ENCODE data around the gene RND1. TPM values are rescaled to one million over a fixed set of nuclear protein-coding genes. Genes with fewer than 3 reads are reported as not detected.

RND1 gene
- total and polyA plus RNA-seq, 2 of the 13 experiments (the other 11 are each of a cell fraction or from before 2014, with no cell fraction given): 1.8 to 1.9 TPM

- TF ChIP-seq, protein P1, sequence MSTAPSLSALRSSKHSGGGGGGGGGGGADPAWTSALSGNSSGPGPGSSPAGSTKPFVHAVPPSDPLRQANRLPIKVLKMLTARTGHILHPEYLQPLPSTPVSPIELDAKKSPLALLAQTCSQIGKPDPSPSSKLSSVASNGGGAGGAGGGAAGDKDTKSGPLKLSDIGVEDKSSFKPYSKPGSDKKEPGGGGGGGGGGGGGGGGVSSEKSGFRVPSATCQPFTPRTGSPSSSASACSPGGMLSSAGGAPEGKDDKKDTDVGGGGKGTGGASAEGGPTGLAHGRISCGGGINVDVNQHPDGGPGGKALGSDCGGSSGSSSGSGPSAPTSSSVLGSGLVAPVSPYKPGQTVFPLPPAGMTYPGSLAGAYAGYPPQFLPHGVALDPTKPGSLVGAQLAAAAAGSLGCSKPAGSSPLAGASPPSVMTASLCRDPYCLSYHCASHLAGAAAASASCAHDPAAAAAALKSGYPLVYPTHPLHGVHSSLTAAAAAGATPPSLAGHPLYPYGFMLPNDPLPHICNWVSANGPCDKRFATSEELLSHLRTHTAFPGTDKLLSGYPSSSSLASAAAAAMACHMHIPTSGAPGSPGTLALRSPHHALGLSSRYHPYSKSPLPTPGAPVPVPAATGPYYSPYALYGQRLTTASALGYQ (CRISPR knock-in tag; IDR thresholded peaks at IDR 0.05): peak; percentile 98
- TF ChIP-seq FIP1L1 (IDR thresholded peaks at IDR 0.05; ENCODE audit: borderline replicate concordance, insufficient read depth, low read depth, low read length) (no peak), GTF2F1 (IDR thresholded peaks at IDR 0.05; ENCODE audit: low read length) (no peak), PREB (CRISPR knock-in tag; IDR thresholded peaks at IDR 0.05) (no peak), NBN (conservative IDR thresholded peaks at IDR 0.05) (no peak), SCMH1 (CRISPR knock-in tag; IDR thresholded peaks at IDR 0.05; ENCODE audit: borderline replicate concordance) (no peak), BRF2 (CRISPR knock-in tag; IDR thresholded peaks at IDR 0.05) (no peak), SRSF1 (optimal IDR thresholded peaks at IDR 0.05; ENCODE audit: low read depth, low read length) (no peak), ZNF446 (CRISPR knock-in tag; IDR thresholded peaks at IDR 0.05) (no peak), PCBP1 (IDR thresholded peaks at IDR 0.05; ENCODE audit: borderline replicate concordance, low read depth, low read length) (no peak), ATF4 (CRISPR knock-in tag; IDR thresholded peaks at IDR 0.05) (peak in 1 of 2 experiments; percentile 74; a peak in 2 of 4 replicates), ZNF30 (CRISPR knock-in tag; IDR thresholded peaks at IDR 0.05) (no peak), ZNF350 (CRISPR knock-in tag; IDR thresholded peaks at IDR 0.05; ENCODE audit: borderline replicate concordance, low read depth) (no peak), ZNF773 (CRISPR knock-in tag; IDR thresholded peaks at IDR 0.05; ENCODE audit: borderline replicate concordance) (no peak), ETV6 (CRISPR knock-in tag; conservative IDR thresholded peaks at IDR 0.05) (no peak), ZNF143 (CRISPR knock-in tag; IDR thresholded peaks at IDR 0.05) (no peak)
- TF ChIP-seq, protein P2, sequence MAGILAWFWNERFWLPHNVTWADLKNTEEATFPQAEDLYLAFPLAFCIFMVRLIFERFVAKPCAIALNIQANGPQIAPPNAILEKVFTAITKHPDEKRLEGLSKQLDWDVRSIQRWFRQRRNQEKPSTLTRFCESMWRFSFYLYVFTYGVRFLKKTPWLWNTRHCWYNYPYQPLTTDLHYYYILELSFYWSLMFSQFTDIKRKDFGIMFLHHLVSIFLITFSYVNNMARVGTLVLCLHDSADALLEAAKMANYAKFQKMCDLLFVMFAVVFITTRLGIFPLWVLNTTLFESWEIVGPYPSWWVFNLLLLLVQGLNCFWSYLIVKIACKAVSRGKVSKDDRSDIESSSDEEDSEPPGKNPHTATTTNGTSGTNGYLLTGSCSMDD (CRISPR knock-in tag; IDR thresholded peaks at IDR 0.05): no peak
- TF ChIP-seq, protein P3, sequence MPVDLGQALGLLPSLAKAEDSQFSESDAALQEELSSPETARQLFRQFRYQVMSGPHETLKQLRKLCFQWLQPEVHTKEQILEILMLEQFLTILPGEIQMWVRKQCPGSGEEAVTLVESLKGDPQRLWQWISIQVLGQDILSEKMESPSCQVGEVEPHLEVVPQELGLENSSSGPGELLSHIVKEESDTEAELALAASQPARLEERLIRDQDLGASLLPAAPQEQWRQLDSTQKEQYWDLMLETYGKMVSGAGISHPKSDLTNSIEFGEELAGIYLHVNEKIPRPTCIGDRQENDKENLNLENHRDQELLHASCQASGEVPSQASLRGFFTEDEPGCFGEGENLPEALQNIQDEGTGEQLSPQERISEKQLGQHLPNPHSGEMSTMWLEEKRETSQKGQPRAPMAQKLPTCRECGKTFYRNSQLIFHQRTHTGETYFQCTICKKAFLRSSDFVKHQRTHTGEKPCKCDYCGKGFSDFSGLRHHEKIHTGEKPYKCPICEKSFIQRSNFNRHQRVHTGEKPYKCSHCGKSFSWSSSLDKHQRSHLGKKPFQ (CRISPR knock-in tag; IDR thresholded peaks at IDR 0.05; ENCODE audit: insufficient replicate concordance): no peak
- TF ChIP-seq, protein P4, sequence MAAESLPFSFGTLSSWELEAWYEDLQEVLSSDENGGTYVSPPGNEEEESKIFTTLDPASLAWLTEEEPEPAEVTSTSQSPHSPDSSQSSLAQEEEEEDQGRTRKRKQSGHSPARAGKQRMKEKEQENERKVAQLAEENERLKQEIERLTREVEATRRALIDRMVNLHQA (CRISPR knock-in tag; IDR thresholded peaks at IDR 0.05): no peak
- TF ChIP-seq, protein P5, sequence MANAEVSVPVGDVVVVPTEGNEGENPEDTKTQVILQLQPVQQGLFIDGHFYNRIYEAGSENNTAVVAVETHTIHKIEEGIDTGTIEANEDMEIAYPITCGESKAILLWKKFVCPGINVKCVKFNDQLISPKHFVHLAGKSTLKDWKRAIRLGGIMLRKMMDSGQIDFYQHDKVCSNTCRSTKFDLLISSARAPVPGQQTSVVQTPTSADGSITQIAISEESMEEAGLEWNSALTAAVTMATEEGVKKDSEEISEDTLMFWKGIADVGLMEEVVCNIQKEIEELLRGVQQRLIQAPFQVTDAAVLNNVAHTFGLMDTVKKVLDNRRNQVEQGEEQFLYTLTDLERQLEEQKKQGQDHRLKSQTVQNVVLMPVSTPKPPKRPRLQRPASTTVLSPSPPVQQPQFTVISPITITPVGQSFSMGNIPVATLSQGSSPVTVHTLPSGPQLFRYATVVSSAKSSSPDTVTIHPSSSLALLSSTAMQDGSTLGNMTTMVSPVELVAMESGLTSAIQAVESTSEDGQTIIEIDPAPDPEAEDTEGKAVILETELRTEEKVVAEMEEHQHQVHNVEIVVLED (CRISPR knock-in tag; IDR thresholded peaks at IDR 0.05; ENCODE audit: borderline replicate concordance): peak; percentile 22; the same call in 1 of the 2 replicates
Measured at GRCh38 chr12:48910196-48910595, 44.5 kb upstream of the RND1 start (continued).

Measured in HepG2 (cell line).